ENCODE data around the gene HABP2.

DNA sequence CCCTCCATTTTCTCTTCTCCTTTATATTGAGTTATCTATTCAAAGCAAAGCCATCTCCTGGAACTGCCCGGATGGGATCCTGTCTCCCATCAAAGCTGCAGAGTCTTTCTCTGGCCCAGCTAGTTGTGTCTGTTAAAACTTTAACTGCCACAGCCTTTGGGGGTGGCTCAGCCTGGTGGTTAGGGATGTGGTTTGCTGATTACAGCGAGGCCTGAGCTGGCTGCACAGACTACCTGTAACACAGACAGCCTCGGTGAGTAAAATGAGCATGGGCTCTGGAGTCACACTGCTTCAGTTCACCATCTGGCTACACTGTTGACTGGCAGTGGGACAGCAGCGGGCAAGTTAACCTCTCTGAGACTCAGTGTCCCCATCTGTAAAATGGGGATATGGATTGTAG lies 18.4 kb upstream of the HABP2 start:
- TF ChIP-seq, protein P1, sequence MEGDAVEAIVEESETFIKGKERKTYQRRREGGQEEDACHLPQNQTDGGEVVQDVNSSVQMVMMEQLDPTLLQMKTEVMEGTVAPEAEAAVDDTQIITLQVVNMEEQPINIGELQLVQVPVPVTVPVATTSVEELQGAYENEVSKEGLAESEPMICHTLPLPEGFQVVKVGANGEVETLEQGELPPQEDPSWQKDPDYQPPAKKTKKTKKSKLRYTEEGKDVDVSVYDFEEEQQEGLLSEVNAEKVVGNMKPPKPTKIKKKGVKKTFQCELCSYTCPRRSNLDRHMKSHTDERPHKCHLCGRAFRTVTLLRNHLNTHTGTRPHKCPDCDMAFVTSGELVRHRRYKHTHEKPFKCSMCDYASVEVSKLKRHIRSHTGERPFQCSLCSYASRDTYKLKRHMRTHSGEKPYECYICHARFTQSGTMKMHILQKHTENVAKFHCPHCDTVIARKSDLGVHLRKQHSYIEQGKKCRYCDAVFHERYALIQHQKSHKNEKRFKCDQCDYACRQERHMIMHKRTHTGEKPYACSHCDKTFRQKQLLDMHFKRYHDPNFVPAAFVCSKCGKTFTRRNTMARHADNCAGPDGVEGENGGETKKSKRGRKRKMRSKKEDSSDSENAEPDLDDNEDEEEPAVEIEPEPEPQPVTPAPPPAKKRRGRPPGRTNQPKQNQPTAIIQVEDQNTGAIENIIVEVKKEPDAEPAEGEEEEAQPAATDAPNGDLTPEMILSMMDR (IDR thresholded peaks at IDR 0.05; ENCODE audit: low read depth, low read length, missing input control) = no peak
- TF ChIP-seq FOXA2 (IDR thresholded peaks at IDR 0.05) (no peak), GABPA (IDR thresholded peaks at IDR 0.05 in 1 of 2, conservative IDR thresholded peaks at IDR 0.05 in 1 of 2) (no peak), EGR1 (IDR thresholded peaks at IDR 0.05; ENCODE audit: low read depth in 2 of 2) (no peak), MAX (IDR thresholded peaks at IDR 0.05) (no peak), ATF3 (IDR thresholded peaks at IDR 0.05) (no peak), RAD21 (IDR thresholded peaks at IDR 0.05) (no peak)
- TF ChIP-seq, protein P2, sequence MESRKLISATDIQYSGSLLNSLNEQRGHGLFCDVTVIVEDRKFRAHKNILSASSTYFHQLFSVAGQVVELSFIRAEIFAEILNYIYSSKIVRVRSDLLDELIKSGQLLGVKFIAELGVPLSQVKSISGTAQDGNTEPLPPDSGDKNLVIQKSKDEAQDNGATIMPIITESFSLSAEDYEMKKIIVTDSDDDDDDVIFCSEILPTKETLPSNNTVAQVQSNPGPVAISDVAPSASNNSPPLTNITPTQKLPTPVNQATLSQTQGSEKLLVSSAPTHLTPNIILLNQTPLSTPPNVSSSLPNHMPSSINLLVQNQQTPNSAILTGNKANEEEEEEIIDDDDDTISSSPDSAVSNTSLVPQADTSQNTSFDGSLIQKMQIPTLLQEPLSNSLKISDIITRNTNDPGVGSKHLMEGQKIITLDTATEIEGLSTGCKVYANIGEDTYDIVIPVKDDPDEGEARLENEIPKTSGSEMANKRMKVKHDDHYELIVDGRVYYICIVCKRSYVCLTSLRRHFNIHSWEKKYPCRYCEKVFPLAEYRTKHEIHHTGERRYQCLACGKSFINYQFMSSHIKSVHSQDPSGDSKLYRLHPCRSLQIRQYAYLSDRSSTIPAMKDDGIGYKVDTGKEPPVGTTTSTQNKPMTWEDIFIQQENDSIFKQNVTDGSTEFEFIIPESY (IDR thresholded peaks at IDR 0.05) = no peak
